Activated CD4-positive, alpha-beta T cell treated with anti-CD3 and anti-CD28 coated beads, Interleukin-2, amount 10 ng/mL, durations not matched to agents 7 days and 5 days (primary cell): ENCODE measurements around the gene ATG4B. TPM values are rescaled to one million over a fixed set of nuclear protein-coding genes. Genes with fewer than 3 reads are reported as not detected.

Experiments
- CTCF ChIA-PET: fragments of 350-600 bp; sonication (Branson Sonifier 250); formaldehyde crosslinking; loops from one replicate; lab custom pipeline; 2021; ENCODE audit warnings: antibody characterized with exemption; lab: Charles Lee
- POLR2A ChIA-PET: fragments of 350-600 bp; sonication (Branson Sonifier 250); formaldehyde crosslinking; loops from one replicate; lab custom pipeline; 2021; ENCODE audit warnings: antibody characterized with exemption; lab: Charles Lee
- DNase-seq: peaks from one replicate; pipeline ENCODE4 v3.0.0-alpha.2; 2020
- H3K27ac Mint-ChIP-seq: one replicate; pipeline ENCODE4 v1.8.0; 2021; ENCODE audit warnings: mild to moderate bottlenecking, moderate library complexity, mixed read lengths
- H3K27me3 Mint-ChIP-seq: one replicate; pipeline ENCODE4 v1.8.0; 2021; ENCODE audit warnings: mixed read lengths
- H3K36me3 Mint-ChIP-seq: one replicate; pipeline ENCODE4 v1.8.0; 2021; ENCODE audit warnings: low read depth, mixed read lengths
- H3K4me1 Mint-ChIP-seq: one replicate; pipeline ENCODE4 v1.8.0; 2021; ENCODE audit warnings: mixed read lengths
- H3K4me3 Mint-ChIP-seq: one replicate; pipeline ENCODE4 v1.8.0; 2021; ENCODE audit warnings: mild to moderate bottlenecking, moderate library complexity, mixed read lengths
- H3K9me3 Mint-ChIP-seq: one replicate; pipeline ENCODE4 v1.8.0; 2021; ENCODE audit warnings: mixed read lengths
- total RNA-seq, 2 experiments: library from RNA; stranded (reverse); gene quantifications; one replicate each; pipeline ENCODE4 v1.2.3, GENCODE V29; 2021

ATG4B gene
- total RNA-seq, 2 experiments from 2014 or later: 75.0 to 88.3 TPM

- H3K4me3 Mint-ChIP-seq: peak overlapping the region; percentile 86
- peaks cover 13% of the 10 kb centered on the region for H3K36me3 Mint-ChIP-seq
- H3K27me3 Mint-ChIP-seq: no peaks in the 10 kb centered on the region
- peaks cover 3% of the 10 kb centered on the region for H3K9me3 Mint-ChIP-seq
- peaks cover 25% of the 10 kb centered on the region for H3K4me1 Mint-ChIP-seq
- no peak for DNase-seq
- POLR2A ChIA-PET: interaction anchor here (1.0 kb wide), 1 partner anchor 165 kb away, joined by 3 read pairs; no protein-coding TSS in a partner anchor
- CTCF ChIA-PET: interaction anchor here (0.7 to 6.0 kb wide), 5 partner anchors 9 to 178 kb away, joined by 3 to 37 read pairs (median 20); partner anchors contain the start of gene DTYMK
- peak overlapping the region; percentile 96 for H3K27ac Mint-ChIP-seq
Observed at GRCh38 chr2:241701149-241701398, 63.6 kb downstream of the ATG4B start.

GRCh38 chr2:241701399-241702154, 64.1 kb downstream of the ATG4B start, which contains the start of gene ING5:
ING5 (plus strand) TSS chr2:241702039; CDS start chr2:241702066, 27 bp downstream.
- Mint-ChIP-seq H3K27ac (peak within 1 kb of the TSS; percentile 96), H3K27me3 (no peaks in the 10 kb centered on the region), H3K36me3 (peaks cover 18% of the 10 kb centered on the region), H3K4me3 (peak within 1 kb of the TSS; percentile 86), H3K9me3 (peaks cover 5% of the 10 kb centered on the region), H3K4me1 (peaks cover 25% of the 10 kb centered on the region)
- DNase-seq: peak; percentile 95
- ChIA-PET POLR2A (interaction anchor here (0.6 to 1.4 kb wide), 3 partner anchors 10 to 165 kb away, joined by 3 to 4 read pairs (median 3); partner anchors contain the start of gene D2HGDH), CTCF (interaction anchor here (0.7 to 6.0 kb wide), 11 partner anchors 11 to 178 kb away, joined by 3 to 37 read pairs (median 3); partner anchors contain the start of genes D2HGDH and DTYMK)

GRCh38 chr2:241702155-241703031, 64.9 kb downstream of the ATG4B start:
- ChIA-PET POLR2A (interaction anchor here (1.4 kb wide), 1 partner anchor 32 kb away, joined by 3 read pairs; the partner anchor contains the start of gene D2HGDH), CTCF (interaction anchor here (0.6 to 6.0 kb wide), 11 partner anchors 10 to 364 kb away, joined by 3 to 37 read pairs (median 3); partner anchors contain the start of genes D2HGDH and DTYMK)
- Mint-ChIP-seq H3K27ac (peak overlapping the region; percentile 72), H3K36me3 (peaks cover 26% of the 10 kb centered on the region), H3K4me1 (peaks cover 25% of the 10 kb centered on the region), H3K9me3 (peaks cover 7% of the 10 kb centered on the region), H3K4me3 (peak overlapping the region; percentile 83), H3K27me3 (no peaks in the 10 kb centered on the region)
- DNase-seq: peak; percentile 85

- Mint-ChIP-seq H3K27ac (peak overlapping the region; percentile 72), H3K4me1 (peaks cover 25% of the 10 kb centered on the region), H3K27me3 (no peaks in the 10 kb centered on the region), H3K4me3 (peak overlapping the region; percentile 83), H3K9me3 (peaks cover 7% of the 10 kb centered on the region), H3K36me3 (peaks cover 31% of the 10 kb centered on the region)
- ChIA-PET POLR2A (no interaction called here), CTCF (interaction anchor here (0.6 to 6.0 kb wide), 8 partner anchors 9 to 363 kb away, joined by 3 to 37 read pairs (median 8); partner anchors contain the start of genes D2HGDH and DTYMK)
- DNase-seq: no peak
Observed at GRCh38 chr2:241703032-241703604, 65.6 kb downstream of the ATG4B start.

- H3K27ac Mint-ChIP-seq: no peak overlapping the region
- ChIA-PET POLR2A (interaction anchor here (0.6 kb wide), 1 partner anchor 153 kb away, joined by 4 read pairs; no protein-coding TSS in a partner anchor), CTCF (interaction anchor here (0.7 to 0.9 kb wide), 3 partner anchors 9 to 245 kb away, joined by 4 to 5 read pairs (median 4); no protein-coding TSS in a partner anchor)
- H3K4me3 Mint-ChIP-seq: no peak overlapping the region
- DNase-seq: no peak
- peaks cover 7% of the 10 kb centered on the region for H3K9me3 Mint-ChIP-seq
- no peaks in the 10 kb centered on the region for H3K27me3 Mint-ChIP-seq
- H3K36me3 Mint-ChIP-seq: peaks cover 50% of the 10 kb centered on the region
- H3K4me1 Mint-ChIP-seq: peaks cover 8% of the 10 kb centered on the region
Observed at GRCh38 chr2:241706537-241706936, 69.0 kb downstream of the ATG4B start.

- H3K9me3 Mint-ChIP-seq: peaks cover 7% of the 10 kb centered on the region
- ChIA-PET CTCF (interaction anchor here (1.2 kb wide), 1 partner anchor 35 kb away, joined by 3 read pairs; no protein-coding TSS in a partner anchor), POLR2A (no interaction called here)
- no peaks in the 10 kb centered on the region for H3K27me3 Mint-ChIP-seq
- peaks cover 59% of the 10 kb centered on the region for H3K36me3 Mint-ChIP-seq
- DNase-seq: no peak
- no peak overlapping the region for H3K4me3 Mint-ChIP-seq
- H3K4me1 Mint-ChIP-seq: peaks cover 1% of the 10 kb centered on the region
- H3K27ac Mint-ChIP-seq: no peak overlapping the region
Observed at GRCh38 chr2:241708879-241709278, 71.4 kb downstream of the ATG4B start.

- Mint-ChIP-seq H3K9me3 (peaks cover 9% of the 10 kb centered on the region), H3K27ac (no peak overlapping the region), H3K4me3 (no peak overlapping the region), H3K4me1 (peaks cover 2% of the 10 kb centered on the region), H3K36me3 (peaks cover 50% of the 10 kb centered on the region), H3K27me3 (no peaks in the 10 kb centered on the region)
- CTCF ChIA-PET: interaction anchor here (1.1 to 1.6 kb wide), 3 partner anchors 10 to 21 kb away, joined by 3 to 5 read pairs (median 3); no protein-coding TSS in a partner anchor
- DNase-seq: no peak
- POLR2A ChIA-PET: no interaction called here
Observed at GRCh38 chr2:241719093-241719492, 81.6 kb downstream of the ATG4B start.

- POLR2A ChIA-PET: no interaction called here
- peaks cover 2% of the 10 kb centered on the region for H3K4me1 Mint-ChIP-seq
- peaks cover 11% of the 10 kb centered on the region for H3K9me3 Mint-ChIP-seq
- no peaks in the 10 kb centered on the region for H3K27me3 Mint-ChIP-seq
- H3K4me3 Mint-ChIP-seq: no peak overlapping the region
- DNase-seq: no peak
- H3K36me3 Mint-ChIP-seq: peaks cover 46% of the 10 kb centered on the region
- CTCF ChIA-PET: interaction anchor here (1.4 kb wide), 1 partner anchor 20 kb away, joined by 5 read pairs; no protein-coding TSS in a partner anchor
- no peak overlapping the region for H3K27ac Mint-ChIP-seq
Observed at GRCh38 chr2:241720099-241720498, 82.6 kb downstream of the ATG4B start.

GRCh38 chr2:241720560-241720959, 83.1 kb downstream of the ATG4B start:
- H3K36me3 Mint-ChIP-seq: peaks cover 48% of the 10 kb centered on the region
- ChIA-PET CTCF (no interaction called here), POLR2A (no interaction called here)
- H3K9me3 Mint-ChIP-seq: peaks cover 11% of the 10 kb centered on the region
- H3K4me3 Mint-ChIP-seq: no peak overlapping the region
- DNase-seq: no peak
- H3K27ac Mint-ChIP-seq: no peak overlapping the region
- H3K4me1 Mint-ChIP-seq: peaks cover 2% of the 10 kb centered on the region
- no peaks in the 10 kb centered on the region for H3K27me3 Mint-ChIP-seq

- DNase-seq: no peak
- no peak overlapping the region for H3K27ac Mint-ChIP-seq
- peaks cover 11% of the 10 kb centered on the region for H3K9me3 Mint-ChIP-seq
- ChIA-PET POLR2A (no interaction called here), CTCF (interaction anchor here (1.3 kb wide), 1 partner anchor 157 kb away, joined by 4 read pairs; no protein-coding TSS in a partner anchor)
- H3K36me3 Mint-ChIP-seq: peaks cover 43% of the 10 kb centered on the region
- no peaks in the 10 kb centered on the region for H3K27me3 Mint-ChIP-seq
- peaks cover 2% of the 10 kb centered on the region for H3K4me1 Mint-ChIP-seq
- no peak overlapping the region for H3K4me3 Mint-ChIP-seq
Observed at GRCh38 chr2:241721852-241722251, 84.4 kb downstream of the ATG4B start.

- DNase-seq: no peak
- H3K27ac Mint-ChIP-seq: no peak overlapping the region
- H3K36me3 Mint-ChIP-seq: peaks cover 43% of the 10 kb centered on the region
- H3K4me1 Mint-ChIP-seq: no peaks in the 10 kb centered on the region
- ChIA-PET CTCF (interaction anchor here (1.3 kb wide), 1 partner anchor 156 kb away, joined by 4 read pairs; no protein-coding TSS in a partner anchor), POLR2A (no interaction called here)
- H3K4me3 Mint-ChIP-seq: no peak overlapping the region
- H3K9me3 Mint-ChIP-seq: peaks cover 11% of the 10 kb centered on the region
- no peaks in the 10 kb centered on the region for H3K27me3 Mint-ChIP-seq
Observed at GRCh38 chr2:241722896-241723454, 85.5 kb downstream of the ATG4B start.
